Measurements from ENCODE around the gene EXOC2.

The EXOC2 gene

DNA sequence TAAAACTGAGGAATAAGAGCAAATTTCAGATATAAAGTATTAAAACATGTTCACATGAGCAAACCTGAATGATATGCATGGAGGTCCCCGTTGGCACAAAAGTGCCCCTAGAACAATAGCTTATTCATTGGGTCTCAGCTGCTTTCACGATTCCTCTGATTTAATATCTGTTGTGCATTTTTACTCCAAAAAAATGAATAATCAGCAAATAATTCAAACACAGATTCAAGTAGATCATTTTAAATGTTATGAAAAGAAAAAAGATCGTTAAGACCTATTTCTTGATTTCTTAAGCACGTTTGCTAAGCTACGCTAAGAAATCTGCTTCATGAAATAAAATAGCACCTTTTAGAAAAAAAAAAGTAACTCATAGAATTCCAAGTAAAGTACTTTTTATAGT lies 57.7 kb downstream of the EXOC2 start:
- TF ChIP-seq ZFX (IDR thresholded peaks at IDR 0.05) = no peak
- TF ChIP-seq, protein P1, sequence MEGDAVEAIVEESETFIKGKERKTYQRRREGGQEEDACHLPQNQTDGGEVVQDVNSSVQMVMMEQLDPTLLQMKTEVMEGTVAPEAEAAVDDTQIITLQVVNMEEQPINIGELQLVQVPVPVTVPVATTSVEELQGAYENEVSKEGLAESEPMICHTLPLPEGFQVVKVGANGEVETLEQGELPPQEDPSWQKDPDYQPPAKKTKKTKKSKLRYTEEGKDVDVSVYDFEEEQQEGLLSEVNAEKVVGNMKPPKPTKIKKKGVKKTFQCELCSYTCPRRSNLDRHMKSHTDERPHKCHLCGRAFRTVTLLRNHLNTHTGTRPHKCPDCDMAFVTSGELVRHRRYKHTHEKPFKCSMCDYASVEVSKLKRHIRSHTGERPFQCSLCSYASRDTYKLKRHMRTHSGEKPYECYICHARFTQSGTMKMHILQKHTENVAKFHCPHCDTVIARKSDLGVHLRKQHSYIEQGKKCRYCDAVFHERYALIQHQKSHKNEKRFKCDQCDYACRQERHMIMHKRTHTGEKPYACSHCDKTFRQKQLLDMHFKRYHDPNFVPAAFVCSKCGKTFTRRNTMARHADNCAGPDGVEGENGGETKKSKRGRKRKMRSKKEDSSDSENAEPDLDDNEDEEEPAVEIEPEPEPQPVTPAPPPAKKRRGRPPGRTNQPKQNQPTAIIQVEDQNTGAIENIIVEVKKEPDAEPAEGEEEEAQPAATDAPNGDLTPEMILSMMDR (conservative IDR thresholded peaks at IDR 0.05) = no peak

DNA sequence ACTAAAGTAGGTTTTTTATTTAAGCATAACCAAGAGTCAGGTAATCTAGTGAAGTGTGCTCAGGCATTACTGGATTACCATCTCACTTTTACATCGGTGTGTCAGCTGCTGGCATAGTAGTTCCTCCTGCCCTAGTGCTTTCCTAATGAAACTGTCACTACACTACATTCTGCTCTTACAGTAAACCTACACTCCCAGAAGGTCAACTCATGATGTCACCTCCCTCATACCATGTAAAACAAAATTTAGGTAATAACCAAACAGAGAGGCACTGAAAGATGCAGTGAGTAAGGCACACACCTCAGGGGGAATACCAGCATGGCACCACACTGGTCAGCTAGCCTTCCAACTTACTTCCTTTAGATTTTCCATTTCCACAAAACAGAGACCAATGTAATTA lies 59.3 kb downstream of the EXOC2 start:
- no peak overlapping the region for H3K27ac ChIP-seq
- TF ChIP-seq ZFX (IDR thresholded peaks at IDR 0.05) = no peak
- TF ChIP-seq, protein P1 (conservative IDR thresholded peaks at IDR 0.05) = no peak

More for the DNA sequence above, 57.7 kb downstream of the EXOC2 start:
- no peak overlapping the region for H3K27ac ChIP-seq

DNA sequence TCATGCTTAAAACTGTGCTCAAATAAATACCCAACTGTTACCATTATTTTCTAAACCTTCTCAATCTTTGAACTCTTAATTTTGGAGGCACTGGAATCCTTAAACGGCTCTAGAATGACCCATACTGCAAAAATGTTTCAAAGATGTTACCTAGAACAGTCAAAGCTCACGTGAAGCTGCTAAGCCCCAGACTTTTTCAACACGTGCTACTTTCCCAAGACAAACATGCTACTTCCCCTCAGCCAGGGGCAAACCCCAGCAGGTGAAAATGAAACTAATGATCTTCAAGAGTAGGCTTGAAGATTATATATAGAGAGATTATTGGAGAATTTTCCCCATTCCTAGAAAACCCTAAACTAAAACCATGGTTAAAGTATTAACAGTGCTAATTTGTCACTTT lies 64.2 kb downstream of the EXOC2 start:
- no peak for TF ChIP-seq ZFX (IDR thresholded peaks at IDR 0.05)
- TF ChIP-seq, protein P1 (conservative IDR thresholded peaks at IDR 0.05) = no peak
- no peak overlapping the region for H3K27ac ChIP-seq

DNA sequence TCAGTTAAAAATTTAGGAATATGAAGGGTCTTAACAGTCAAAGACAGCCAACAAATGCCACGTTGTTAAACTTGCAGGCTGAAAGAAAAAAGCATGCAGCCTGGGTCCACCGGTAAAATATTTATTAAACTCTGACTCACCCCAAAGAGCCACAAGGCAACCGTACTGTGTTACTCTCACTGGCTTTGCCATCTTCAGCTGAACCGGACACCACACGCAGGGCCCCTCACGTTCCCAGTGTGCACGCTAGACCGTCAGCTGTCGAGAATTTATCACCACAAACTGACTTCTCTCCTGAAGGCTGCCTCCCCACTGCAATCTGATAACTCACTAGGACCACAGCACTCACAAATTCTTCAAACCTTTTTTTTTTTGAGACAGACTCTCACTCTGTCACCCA lies 66.7 kb downstream of the EXOC2 start:
- H3K27ac ChIP-seq = no peak overlapping the region

DNA sequence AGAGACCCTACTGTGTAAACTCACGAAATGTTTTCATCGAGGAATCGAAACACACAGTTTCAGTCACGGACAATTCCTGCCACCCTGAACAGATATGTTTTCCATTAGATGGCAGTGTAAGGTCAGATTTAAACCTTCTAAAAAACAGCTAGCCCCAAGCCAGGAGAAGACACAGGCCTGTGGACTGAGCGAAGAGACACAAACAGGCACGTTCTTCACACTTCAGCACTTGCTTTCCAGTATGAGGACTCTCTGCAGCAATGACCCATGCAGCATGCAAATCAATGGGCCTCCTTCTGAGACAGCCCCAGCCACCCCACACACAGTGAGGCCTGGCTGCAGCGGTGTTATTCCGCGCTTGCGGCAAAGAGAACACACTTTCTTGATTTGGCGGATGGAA lies 68.0 kb downstream of the EXOC2 start:
- TF ChIP-seq, protein P1 (conservative IDR thresholded peaks at IDR 0.05) = peak; percentile 16; the same call in 1 of the 2 replicates
- TF ChIP-seq ZFX (IDR thresholded peaks at IDR 0.05) = no peak
- H3K27ac ChIP-seq = no peak overlapping the region

More for the DNA sequence above, 66.7 kb downstream of the EXOC2 start:
- TF ChIP-seq ZFX (IDR thresholded peaks at IDR 0.05) = no peak
- TF ChIP-seq, protein P1 (conservative IDR thresholded peaks at IDR 0.05) = no peak

DNA sequence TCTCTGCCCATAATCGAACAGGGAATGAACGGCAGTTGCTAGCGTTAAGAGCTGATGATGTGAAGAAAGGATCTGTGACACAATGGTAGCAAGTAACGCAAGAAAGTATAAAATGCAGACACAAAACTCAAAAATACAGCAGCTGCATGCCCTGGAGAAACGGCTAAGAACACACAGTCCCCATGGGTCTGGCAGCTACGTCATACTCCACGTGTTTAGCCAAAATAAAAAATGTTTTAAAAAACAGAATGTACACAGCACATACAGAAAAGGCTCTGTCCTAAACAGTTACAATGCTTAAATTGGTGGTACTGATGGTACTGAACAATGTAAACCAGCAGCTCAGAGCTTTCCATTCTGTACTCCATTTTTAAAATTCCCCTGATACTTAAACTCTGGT lies 70.5 kb downstream of the EXOC2 start:
- no peak overlapping the region for H3K27ac ChIP-seq
- TF ChIP-seq, protein P1 (conservative IDR thresholded peaks at IDR 0.05) = no peak
- TF ChIP-seq ZFX (IDR thresholded peaks at IDR 0.05) = no peak

DNA sequence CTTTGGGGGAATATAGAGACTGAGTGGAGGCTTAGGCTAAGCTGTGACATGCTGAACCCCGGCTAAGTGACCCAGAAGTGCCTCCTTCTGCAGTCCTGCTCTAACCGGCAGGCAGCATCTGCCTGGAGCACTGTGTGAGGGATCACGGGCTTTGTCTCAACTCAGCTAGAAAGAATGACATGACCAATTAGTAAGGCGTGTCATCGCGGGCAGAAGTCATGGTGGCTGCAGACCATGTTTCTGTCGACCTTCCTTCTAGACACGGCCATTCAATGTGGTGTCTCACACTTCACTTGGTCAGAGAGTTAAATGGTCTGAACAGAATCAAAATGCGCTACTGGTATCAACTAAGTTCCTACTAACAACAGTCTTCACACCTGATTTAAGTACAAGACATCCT lies 71.0 kb downstream of the EXOC2 start:
- TF ChIP-seq, protein P1 (conservative IDR thresholded peaks at IDR 0.05) = no peak
- no peak for TF ChIP-seq ZFX (IDR thresholded peaks at IDR 0.05)
- no peak overlapping the region for H3K27ac ChIP-seq

Measured in C4-2B (cell line).